HG02852 (cell line): Measurements from ENCODE around the gene CRELD2.

Source experiments
- ATAC-seq: cut with Tn5 transposase; IDR thresholded peaks from one replicate; pipeline ENCODE4 v1.9.1; 2021; ENCODE audit warnings: mild to moderate bottlenecking, moderate library complexity; ENCODE audit not compliant: unreplicated experiment

CRELD2 gene

DNA sequence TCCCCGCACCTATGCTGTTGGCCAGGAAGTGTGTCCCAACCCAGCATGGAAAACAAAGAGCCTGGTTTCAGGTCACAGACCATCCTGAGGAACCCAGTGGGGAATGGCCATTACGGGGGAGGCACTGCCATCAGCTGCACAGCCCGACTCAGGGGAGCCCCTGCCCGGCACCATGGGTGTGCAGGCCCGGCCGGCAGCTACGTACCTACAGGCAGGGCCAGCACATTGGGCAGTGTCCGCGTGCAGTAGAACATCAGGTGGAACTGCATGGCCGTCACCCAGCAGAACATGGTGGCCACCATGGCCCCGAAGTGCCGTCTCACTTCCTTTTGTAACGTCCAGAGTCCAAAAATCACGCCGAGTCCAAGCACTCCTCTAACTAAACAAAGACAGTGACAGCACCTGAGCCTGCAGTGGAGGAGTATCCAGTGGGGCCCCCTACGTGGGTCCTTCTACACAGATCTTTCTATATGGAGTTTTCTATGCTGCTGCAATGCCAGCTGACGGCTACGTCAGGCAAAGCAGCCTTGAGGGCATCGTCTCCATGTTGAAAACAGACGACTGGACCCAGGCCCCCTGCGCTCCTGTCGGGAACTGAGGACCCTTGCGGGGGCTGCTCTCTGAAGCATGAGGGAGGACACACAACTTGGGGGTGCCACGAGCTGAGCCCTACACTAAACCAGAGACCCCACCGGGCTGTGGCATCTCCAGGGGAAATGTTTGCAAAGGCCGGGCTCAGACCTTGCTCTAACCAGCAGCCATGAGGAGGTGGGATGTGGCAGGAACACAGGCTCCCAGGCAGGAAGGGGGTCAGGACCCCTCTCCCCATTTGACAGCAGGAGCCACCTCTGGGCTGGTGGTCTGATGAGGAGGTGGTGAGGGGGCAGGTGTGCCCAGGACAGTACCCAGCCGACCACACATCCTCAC, 7.9 kb upstream of the CRELD2 start:
- ATAC-seq: no peak

DNA sequence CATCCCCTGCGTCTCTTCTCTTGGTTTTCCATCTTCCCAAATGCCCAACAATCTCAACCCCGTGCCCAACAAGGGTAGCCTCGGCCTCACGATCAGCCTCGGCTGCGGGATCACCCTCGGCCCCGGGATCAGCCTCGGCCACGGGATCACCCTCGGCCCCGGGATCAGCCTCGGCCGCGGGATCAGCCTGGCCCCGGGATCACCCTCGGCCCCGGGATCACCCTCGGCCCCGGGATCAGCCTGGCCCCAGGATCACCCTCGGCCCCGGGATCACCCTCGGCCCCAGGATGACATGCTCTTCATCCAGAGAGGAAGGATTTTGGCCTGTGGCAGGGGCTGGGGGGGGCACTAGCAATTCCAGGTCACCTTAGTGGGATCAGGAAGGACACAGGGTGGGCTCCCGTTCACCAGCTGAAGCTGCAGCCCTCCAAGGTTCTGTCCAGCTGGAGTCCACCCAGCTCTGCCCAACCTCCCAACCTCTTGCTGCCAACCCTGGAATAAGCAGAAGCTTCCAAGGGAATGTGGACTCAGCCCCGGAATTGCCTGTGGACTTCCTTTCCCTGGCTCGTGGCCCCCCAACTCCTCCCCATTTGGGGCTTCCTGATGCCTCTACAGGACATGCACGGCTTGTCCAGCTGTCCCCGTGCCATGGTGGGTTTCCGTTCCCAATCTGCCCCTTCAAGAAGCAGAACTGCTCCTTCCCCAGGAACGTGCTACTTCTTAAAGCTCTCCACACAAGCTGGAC, 6.4 kb upstream of the CRELD2 start:
- no peak for ATAC-seq

DNA sequence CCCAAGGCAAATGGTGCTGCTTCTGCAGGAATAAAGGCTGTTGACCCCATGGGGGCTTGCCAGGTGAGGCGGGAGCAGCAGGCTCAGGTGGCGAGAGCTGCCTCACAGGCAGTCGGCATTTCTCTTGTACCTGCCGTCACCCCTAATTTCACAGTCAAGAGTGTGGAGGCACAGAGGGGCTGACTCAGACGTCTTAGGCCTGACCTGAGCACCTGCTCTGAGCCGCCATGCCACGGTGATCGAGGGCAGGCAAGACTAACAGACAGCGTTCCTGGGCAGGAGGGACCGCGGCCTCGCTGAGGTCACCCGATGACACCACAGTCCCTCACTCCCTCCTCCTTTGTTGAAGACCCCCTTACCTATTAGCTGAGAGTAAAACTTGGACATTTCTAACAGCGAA, 5.4 kb upstream of the CRELD2 start:
- ATAC-seq: no peak

DNA sequence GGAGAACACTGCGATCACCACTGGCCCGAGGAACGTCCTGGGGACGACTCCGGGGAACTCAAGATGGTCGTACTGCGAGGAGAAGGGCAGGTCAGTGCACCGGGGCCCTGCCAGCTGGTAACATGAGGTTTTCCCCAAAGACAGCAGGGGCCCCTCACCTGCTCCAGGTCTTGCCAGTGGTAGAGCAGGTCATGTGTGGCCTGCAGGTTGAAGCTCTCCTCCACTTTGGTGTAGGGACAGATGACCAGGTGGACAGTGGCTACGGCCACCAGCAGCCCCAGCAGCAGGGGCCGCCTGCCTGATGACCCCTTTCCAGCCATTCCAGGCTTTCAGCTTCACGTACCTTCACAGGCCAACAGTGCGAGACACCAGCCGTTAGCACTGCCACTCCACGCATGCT, 5.0 kb upstream of the CRELD2 start:
- ATAC-seq: no peak

DNA sequence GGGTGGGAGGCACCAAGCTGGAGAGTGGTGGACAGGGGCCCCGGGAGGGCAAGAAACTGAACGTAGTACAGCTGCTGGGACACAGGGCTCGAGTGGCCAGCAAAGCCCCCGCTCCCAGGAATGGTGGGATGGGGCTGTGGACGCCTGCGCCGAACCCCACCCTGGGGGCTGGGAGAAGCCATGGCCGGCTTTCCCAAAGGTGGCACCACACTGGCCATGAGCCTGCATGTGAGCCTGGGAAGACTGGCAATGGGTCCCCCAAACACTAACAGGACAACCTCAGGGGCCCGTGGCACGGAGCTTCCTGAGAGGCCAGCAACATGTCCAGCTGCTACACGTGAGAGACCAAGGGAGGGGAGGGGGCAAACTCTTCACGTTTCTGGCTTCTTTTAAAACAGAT, 4.2 kb upstream of the CRELD2 start:
- ATAC-seq: no peak

DNA sequence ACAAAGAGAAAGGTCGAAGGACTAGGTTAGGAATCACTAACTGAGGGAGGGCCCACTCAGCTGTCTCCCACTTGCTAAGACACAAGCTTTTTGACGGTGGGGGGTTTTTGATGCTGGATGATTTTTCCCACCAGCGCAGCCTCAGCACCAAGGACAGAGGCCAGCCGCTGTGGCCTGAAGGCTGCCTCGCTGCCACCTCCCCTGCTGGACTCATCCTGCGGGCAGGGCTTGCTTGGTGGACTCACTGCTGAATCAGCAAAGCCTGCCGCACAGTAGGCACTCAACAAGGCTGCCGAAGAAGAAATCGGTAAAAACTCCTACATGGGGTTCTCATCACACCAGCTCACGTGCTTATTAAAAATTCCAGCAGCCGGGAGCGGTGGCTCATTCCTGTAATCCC, 2.8 kb upstream of the CRELD2 start:
- ATAC-seq: no peak

DNA sequence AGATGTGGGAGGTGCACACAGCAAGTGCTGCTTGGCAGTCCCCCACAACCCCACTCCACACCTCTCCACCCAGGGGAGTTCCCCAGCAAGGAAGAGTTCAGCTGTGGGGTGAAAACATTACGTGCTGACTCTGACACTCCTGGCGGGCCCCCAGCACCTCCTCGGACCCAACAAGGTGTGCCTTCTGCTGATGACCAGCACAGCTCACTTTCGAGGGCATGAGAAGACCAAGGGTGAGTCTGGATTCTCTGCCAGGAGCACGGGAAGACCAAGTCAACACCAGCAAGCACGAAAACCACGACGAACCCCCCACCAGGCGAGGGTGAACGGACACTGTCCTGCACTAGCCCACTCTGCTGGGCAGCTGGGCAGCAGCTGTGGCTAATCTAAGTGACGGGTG, 1.6 kb upstream of the CRELD2 start:
- no peak for ATAC-seq

DNA sequence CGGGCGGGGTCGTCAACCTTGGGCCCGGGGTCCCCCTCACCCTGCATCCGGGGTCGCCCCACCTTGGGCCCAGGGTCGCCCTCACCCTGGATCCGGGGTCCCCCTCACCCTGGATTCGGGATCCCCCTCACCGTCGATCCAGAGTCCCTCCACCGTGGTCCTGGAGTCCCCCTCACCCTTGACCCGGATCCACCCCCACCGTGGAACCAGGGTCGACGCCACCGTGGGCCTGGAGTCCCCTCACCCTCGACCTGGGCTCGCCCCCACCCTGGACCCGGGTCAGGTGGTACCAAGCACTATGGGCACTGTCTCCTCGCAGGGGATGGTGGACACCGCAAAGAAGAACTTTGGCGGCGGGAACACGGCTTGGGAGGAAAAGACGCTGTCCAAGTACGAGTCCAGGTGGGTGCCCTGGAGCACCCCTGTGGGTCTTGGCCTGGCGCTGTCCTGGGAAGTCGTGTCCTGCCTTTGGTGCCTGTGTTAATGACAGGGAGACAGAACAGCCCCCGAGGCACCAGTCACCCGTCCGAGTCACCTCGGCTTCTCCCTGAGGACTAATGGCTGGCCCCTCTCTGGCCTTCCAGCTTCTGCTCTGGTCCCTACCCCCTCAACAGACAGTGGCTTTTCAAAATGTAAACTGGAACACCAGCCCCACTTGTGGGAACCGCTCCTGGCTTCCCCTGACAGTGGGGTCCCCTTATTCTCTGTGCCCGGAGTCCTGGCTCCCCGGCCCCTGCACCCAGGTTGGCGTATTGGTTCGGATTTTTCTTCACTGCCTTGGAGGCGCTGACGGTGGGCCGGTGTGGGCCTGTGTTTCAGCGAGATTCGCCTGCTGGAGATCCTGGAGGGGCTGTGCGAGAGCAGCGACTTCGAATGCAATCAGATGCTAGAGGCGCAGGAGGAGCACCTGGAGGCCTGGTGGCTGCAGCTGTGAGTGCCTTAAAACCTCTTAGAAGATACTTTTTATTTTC, 762 bp downstream of the CRELD2 start:
- ATAC-seq: no peak

DNA sequence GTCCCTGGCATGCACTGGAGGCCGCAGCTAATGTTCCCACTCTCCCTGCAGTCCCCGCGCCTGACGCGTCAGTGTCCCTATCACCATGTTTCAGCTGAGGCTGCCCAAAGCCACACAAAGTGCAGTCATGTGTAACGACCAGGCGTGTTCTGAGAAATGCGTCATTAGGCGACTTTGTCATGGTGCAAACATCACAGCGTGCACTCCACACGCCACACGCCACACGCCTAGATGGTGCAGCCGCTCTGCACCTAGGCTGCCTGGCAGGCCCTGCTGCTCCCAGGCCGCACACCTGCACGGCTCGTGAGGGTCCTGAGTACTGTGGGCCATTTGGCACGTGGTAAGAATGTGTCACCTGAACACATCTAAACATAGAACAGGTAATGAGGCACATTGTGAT, 2.4 kb downstream of the CRELD2 start:
- no peak for ATAC-seq

DNA sequence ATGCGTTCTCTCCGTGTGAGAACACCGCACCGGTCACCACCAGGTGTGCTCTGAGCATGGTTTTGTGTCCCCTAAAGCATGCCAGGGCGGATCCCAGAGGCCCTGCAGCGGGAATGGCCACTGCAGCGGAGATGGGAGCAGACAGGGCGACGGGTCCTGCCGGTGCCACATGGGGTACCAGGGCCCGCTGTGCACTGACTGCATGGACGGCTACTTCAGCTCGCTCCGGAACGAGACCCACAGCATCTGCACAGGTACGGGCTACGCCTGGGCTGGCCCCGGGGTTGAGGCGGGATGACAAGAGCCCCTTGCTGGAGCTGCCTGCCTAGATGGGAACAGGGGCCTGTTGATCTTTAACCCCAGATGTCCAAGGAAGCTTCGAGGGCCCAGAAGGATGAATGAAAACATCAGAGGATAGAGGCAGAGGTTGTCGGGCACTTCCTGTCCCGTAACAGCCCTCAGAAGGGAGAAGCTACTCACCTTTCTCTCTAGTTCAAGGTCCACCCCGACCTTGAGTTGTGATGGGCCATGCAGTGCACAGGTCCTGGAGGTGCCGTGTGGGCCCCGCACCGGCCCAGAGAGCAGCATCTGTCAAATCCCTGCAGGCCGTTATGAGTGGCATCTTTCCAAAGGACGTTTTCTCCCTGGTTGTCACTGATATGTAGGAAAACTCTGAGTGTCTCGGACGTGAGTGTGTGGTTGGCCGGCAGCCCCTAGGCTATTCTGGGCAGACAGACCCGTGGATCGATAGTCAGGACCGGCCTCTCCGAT, 3.3 kb downstream of the CRELD2 start:
- ATAC-seq: no peak

DNA sequence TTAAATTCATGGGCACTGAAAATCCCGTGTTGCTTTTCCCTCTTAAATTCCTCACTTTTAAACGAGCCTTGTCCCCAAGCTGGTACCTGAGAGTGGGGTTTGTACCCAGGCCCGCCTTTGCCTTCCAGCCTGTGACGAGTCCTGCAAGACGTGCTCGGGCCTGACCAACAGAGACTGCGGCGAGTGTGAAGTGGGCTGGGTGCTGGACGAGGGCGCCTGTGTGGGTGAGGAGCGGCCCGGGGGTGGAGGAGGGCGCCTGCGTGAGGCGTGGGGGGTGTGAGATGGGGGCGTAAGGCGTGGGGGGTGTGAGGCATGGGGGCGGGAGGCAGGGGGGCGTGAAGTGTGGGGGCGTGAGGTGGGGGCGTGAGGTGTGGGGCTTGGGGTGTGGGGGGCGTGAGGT, 4.0 kb downstream of the CRELD2 start:
- ATAC-seq: no peak

DNA sequence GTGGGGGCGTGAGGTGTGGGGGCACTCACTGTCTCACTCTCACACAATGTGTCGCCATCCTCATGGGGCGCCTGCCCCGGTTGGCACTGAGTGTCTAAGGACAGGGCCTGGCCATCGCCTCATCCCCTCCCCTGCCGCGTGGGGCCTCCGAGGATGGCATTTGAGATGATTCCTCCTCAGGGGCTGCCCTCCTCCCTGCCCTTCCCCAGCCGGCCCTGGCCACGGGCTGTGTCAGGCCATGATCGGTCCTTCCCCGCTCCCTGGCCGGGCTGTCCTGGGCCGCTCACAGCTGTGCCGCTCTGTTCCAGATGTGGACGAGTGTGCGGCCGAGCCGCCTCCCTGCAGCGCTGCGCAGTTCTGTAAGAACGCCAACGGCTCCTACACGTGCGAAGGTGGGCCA, 4.5 kb downstream of the CRELD2 start:
- ATAC-seq: no peak

DNA sequence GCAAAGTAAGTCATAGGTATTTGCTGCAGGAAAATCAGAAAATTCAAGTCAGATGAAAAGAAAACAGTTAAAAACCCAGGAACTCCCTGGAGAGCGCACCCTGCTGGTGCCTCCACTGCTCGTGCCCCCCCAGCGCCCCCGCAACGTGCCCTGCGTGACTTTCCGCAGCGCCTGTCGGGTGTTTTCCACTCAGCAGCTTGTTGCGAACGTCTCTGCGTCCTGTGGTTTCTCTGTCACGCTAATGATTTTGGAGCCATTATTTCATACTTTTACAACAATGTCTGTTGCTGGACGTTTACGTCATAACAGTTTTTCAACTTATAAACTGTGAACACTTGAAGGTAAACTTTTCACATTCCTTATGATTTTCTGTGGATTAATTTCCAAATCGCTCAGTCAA, 5.0 kb downstream of the CRELD2 start:
- ATAC-seq: no peak

DNA sequence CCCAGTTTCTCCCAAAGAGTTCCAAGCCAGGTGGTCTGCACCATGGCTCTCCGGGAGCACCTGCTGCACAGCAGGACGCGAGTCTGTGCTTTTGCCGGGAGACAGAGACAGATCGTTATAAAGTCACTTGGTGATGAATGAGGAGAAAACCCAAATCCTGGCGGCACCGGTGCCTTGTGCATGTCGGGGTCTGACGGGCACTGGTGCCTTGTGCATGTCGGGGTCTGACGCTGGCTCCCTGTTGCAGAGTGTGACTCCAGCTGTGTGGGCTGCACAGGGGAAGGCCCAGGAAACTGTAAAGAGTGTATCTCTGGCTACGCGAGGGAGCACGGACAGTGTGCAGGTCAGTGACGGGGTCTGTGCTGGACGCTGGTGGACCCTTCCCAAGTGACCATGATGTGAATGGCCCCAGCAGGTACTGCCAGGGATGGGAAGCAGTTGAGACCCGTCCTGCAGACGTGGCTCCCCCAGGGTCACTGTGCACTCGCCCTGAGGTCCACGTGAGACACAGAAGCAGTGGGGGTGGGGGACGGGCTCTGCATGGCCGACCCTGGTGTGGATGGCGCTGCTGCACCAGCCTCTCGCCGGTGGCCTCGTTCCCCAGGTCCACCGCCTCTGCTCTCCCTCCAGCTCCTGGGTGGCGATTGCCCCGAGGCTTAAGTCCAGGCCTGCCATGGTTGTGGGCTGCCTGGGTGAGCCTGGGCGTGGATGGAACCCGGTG, 5.8 kb downstream of the CRELD2 start:
- no peak for ATAC-seq

DNA sequence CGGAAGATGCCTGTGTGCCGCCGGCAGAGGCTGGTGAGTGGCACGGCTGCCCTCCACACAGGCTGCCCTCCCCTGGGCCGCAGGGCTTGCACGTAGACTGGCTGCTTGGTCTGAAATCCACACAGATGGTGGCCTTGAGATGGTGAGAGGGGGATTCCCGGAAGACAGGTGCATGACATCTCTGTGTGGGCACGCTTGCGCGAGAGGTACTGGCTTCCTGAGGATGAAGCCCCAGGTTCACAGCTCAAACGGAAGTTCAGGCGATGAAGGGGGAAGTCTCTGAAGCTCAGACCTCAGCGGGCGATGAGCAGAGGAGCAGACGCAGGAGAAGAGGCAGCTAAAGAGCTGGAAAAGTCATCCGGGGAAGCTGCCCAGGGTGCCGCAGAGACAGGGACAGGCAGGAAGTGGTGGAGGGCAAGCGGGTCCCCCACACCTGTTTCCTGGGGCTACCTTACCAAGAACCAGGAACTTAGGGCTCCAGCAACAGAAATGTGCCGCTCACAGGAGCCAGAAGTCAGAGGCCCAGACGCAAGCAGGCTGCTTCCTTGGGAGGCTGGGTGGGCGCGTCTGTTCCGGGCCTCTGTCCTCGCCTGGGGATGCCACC, 7.2 kb downstream of the CRELD2 start:
- no peak for ATAC-seq

DNA sequence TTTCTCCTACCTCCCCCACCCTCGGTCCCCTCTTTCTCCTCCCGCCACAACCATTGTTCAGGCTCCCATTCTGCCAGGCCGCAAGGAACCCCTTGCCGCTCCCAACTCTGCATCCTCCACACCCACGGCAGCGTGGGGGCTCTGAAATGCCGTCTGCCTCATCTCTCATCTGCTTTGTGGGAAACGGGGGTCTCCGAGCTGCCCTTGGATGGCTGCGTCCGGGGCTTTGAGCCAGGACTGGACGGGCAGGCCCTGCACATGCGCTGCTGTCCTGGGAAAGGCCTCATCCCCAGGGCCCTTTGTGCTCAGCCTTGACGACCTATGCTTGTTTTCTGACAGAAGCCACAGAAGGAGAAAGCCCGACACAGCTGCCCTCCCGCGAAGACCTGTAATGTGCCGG, 8.5 kb downstream of the CRELD2 start:
- no peak for ATAC-seq

DNA sequence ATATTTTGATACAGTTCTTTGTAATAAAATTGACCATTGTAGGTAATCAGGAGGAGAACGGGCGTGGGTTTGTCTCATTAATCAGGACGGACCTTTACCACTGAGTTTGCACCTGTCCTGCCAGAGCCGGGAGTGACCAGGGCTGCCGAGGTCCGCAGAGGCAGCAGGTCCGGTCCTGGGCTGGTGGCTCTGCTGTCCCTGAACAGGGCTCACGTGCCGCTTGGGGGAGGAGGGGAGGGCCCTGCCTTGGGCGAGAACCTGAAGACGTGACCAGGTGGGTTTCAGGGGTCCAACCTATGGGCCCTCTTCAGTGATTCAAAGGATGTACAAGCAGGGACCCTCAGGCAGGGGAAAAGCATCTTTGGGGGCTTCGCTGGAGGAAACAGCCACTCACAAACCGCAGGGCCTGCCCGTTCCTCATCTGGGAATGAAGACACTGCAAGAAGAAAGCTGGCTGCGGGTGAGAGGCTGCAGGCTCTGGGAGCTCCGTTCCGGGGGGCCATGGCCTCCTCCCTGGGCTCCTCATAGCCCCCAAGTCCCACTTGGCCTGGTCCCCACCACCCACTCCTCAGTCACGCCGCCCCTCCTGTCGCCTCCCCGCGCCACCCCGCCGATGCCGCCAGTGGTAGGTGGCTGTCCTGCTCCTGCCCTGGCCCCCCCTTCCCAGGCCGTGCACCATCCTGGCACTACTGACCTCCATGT, 9.2 kb downstream of the CRELD2 start:
- no peak for ATAC-seq

DNA sequence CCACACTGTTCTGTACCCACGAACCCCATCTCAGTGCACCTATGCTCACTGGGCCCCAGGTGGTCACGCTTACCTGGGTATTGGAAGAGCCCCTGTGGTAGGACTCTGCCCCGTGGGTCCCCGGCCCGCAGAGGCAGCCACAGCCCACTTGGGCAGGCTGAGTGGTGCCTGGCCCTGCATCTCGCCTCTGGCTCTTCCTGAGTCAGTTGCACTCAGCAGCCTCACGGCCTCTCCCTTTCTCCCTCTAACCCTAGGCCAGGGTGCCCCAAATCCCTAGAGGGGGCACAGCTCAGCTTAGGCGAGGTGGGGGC, 9.7 kb downstream of the CRELD2 start:
- ATAC-seq: no peak
